Measurements from ENCODE around the gene PCDH1. TPM values are rescaled to one million over a fixed set of nuclear protein-coding genes. Genes with fewer than 3 reads are reported as not detected.

Gene PCDH1
- polyA plus RNA-seq, 1 experiment: 0.12 TPM

DNA sequence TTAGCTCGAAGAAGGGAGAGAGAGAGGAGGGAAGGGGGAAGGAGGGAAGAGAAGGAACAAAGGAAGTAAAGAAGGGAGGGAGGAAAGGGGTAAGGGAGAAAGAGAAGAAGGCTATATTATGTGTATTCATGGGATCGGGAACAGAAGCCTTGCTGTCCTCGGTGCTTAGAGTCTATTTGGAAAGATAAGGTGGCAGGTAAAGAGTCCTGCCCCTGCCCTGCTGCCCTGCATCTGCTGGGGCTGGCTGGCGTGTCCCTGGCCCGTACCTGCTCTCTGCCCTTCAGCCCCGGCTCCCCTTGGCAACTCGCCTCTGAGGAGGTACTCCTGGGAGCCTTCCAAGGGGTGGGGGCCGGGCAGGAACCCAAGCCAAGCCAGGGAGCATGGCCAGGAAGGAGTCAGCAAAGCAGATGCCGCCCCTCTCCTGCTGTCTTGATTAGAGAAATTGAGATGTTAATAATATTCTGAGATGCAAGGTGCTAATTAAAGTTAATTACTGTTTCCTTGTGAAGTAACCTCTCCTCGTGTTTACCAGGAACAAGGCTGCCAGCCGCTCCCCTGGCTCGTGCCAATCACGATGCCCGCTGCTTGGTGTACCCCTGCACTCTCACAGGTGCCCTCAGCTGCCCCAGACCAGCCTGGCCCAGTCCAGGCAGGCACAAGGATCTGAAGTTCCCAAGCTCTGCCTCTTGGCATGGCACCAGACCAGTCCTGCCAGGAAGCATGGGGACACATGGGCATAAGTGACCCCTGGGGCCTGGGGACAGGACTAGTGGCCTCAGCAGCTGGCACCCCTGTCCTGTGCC is 36.6 kb downstream of the PCDH1 start:
- H3K27me3 ChIP-seq (ENCODE audit: control insufficient read depth, insufficient read depth, low read length): peaks cover 6% of the 10 kb centered on the region
- POLR2A ChIA-PET: no interaction called here

DNA sequence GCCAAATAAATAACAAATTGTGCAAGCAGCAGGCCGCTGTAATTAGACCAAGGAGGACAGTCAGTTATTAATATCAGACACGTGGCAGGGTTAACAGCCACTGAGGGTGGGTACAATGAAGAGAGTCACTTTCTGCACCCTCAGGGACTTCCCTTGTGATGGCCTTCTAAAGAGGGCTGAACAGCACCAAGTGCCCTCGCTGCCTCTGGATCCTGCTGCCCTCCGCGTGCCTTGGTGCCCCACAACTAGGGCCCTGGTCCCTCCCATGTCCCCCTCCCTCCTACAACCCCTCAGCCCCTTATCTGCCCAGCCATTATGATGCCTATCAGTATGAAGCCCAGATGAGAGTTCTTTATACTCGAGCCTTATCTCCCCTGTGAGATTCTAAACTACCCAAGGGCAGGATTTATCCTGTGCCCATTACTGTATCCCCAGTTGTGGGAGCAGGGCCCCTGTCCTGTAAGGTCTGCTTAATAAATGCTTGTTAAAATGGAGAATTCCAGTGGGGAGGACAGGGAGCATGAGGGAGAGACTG is 37.3 kb downstream of the PCDH1 start:
- CTCF ChIA-PET: interaction anchor here (1.4 kb wide), 1 partner anchor 38 kb away, joined by 4 read pairs; no protein-coding TSS in a partner anchor
- H3K27ac ChIP-seq (ENCODE audit: low read depth, low read length): no peak overlapping the region
- H3K27me3 ChIP-seq (ENCODE audit: control insufficient read depth, insufficient read depth, low read length): peaks cover 6% of the 10 kb centered on the region

More for the DNA sequence above, 36.6 kb downstream of the PCDH1 start:
- TF ChIP-seq, protein P1, sequence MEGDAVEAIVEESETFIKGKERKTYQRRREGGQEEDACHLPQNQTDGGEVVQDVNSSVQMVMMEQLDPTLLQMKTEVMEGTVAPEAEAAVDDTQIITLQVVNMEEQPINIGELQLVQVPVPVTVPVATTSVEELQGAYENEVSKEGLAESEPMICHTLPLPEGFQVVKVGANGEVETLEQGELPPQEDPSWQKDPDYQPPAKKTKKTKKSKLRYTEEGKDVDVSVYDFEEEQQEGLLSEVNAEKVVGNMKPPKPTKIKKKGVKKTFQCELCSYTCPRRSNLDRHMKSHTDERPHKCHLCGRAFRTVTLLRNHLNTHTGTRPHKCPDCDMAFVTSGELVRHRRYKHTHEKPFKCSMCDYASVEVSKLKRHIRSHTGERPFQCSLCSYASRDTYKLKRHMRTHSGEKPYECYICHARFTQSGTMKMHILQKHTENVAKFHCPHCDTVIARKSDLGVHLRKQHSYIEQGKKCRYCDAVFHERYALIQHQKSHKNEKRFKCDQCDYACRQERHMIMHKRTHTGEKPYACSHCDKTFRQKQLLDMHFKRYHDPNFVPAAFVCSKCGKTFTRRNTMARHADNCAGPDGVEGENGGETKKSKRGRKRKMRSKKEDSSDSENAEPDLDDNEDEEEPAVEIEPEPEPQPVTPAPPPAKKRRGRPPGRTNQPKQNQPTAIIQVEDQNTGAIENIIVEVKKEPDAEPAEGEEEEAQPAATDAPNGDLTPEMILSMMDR (IDR thresholded peaks at IDR 0.05; ENCODE audit: low read depth, low read length): no peak
- CTCF ChIA-PET: interaction anchor here (1.2 kb wide), 1 partner anchor 15 kb away, joined by 3 read pairs; no protein-coding TSS in a partner anchor
- H3K4me3 ChIP-seq (ENCODE audit: low read depth, low read length): no peak overlapping the region
- no peaks in the 10 kb centered on the region for H3K9me3 ChIP-seq (ENCODE audit: control insufficient read depth, insufficient read depth, low read length)
- DNase-seq (ENCODE audit: low read depth, low spot score): no peak
- H3K27ac ChIP-seq (ENCODE audit: low read depth, low read length): no peak overlapping the region

DNA sequence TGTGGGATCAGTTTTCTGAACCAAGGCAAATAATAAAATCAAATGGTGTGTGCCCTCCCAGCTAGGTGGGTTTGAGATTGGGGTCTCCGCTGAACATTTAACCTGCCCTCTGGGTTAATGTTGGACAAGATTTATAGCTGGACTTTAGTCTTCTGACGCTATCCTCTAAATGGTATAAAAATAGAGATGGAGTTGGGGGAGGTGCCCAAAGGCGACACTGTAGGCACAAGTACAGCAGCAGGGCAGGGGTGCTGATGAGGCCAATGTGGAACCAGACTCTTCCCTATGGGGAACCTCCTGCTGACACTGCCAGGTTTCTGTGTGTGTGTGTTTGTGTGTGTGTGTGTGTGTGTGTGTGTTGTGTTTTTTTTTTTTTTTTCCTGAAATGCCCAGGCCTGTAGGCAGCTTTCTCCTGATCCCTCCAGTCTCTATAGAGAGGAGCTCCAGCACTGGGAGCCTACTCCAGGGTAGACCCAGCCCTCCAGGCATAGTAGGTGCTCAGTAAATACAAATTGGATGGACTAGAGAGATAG is 37.9 kb downstream of the PCDH1 start:
- H3K27ac ChIP-seq (ENCODE audit: low read depth, low read length): no peak overlapping the region
- ChIA-PET CTCF (interaction anchor here (1.4 kb wide), 1 partner anchor 39 kb away, joined by 4 read pairs; no protein-coding TSS in a partner anchor), POLR2A (no interaction called here)
- TF ChIP-seq, protein P1 (IDR thresholded peaks at IDR 0.05; ENCODE audit: low read depth, low read length): no peak
- H3K9me3 ChIP-seq (ENCODE audit: control insufficient read depth, insufficient read depth, low read length): no peaks in the 10 kb centered on the region
- DNase-seq (ENCODE audit: low read depth, low spot score): no peak
- no peak overlapping the region for H3K4me3 ChIP-seq (ENCODE audit: low read depth, low read length)
- peaks cover 6% of the 10 kb centered on the region for H3K27me3 ChIP-seq (ENCODE audit: control insufficient read depth, insufficient read depth, low read length)

More for the DNA sequence above, 37.3 kb downstream of the PCDH1 start:
- POLR2A ChIA-PET: no interaction called here
- Histone ChIP-seq H3K4me3 (ENCODE audit: low read depth, low read length) (no peak overlapping the region), H3K9me3 (ENCODE audit: control insufficient read depth, insufficient read depth, low read length) (no peaks in the 10 kb centered on the region)
- DNase-seq (ENCODE audit: low read depth, low spot score): no peak
- TF ChIP-seq, protein P1 (IDR thresholded peaks at IDR 0.05; ENCODE audit: low read depth, low read length): no peak

DNA sequence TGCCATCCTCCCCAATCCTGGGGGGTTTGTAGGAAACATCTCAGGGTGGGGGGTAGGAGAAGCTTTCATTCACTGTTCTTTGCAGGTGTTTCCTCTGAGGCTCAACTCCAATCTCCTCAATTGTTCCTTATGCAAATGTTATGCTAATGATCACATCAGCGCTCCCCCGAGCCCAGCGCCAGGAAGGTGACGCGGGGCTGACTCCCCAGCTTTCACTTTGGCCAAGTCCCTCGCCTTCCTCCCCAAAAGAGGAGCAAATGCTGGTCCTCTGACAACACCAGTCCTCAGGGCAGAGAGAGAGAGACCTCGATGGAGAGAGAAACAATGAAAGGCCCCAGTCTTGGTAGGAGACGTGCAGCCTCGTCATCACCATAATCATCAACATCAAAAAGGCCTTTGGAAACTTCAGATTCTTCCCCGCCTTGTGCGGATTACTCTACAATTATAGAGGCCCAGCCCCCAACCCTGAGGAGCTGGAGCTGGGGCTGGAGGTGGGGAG is 39.1 kb downstream of the PCDH1 start:
- TF ChIP-seq, protein P1 (IDR thresholded peaks at IDR 0.05; ENCODE audit: low read depth, low read length): no peak
- Histone ChIP-seq H3K27ac (ENCODE audit: low read depth, low read length) (no peak overlapping the region), H3K9me3 (ENCODE audit: control insufficient read depth, insufficient read depth, low read length) (no peaks in the 10 kb centered on the region), H3K4me3 (ENCODE audit: low read depth, low read length) (no peak overlapping the region), H3K27me3 (ENCODE audit: control insufficient read depth, insufficient read depth, low read length) (peaks cover 6% of the 10 kb centered on the region)
- CTCF ChIA-PET: interaction anchor here (0.7 kb wide), 1 partner anchor 147 kb away, joined by 3 read pairs; no protein-coding TSS in a partner anchor
- no peak for DNase-seq (ENCODE audit: low read depth, low spot score)
- POLR2A ChIA-PET: no interaction called here

Measured in AG04450 (cell line).